ENCODE measurements around the gene ENPP6. TPM values are rescaled to one million over a fixed set of nuclear protein-coding genes. Genes with fewer than 3 reads are reported as not detected.

ENPP6 gene
- total and polyA plus RNA-seq, 7 experiments from 2014 or later: 3.1 TPM; not detected in 6

DNA sequence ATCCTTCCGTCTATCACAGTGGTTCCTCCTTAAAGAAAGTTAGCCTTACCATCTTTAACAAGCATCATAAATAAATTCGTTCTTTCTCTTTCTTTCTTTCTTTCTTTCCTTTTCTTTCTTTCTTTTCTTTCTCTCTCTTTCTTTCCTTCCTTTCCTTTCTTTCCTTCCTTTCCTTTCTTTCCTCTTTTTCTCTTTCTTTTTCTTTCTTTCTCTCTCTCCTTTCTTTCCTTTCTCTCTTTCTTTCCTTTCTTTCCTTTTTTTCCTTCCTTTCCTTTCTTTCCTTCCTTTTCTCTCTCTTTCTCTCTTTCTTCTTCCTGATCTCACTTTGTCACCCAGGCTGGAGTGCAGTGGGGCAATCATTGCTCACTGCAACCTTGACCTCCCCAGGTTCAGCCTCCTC, 60.4 kb downstream of the ENPP6 start:
- Histone ChIP-seq H3K27me3 (ENCODE audit: control insufficient read depth in 2 of 2, insufficient read depth in 2 of 2, low read length in 2 of 2) (peaks cover 0 to 6% of the 10 kb centered on the region in 2 donors), H3K4me3 (ENCODE audit: low read length) (no peak overlapping the region), H3K4me1 (ENCODE audit: control insufficient read depth in 2 of 2, insufficient read depth in 2 of 2, low read length in 2 of 2) (no peaks in the 10 kb centered on the region), H3K36me3 (ENCODE audit: control insufficient read depth in 2 of 3, insufficient read depth in 3 of 3, low read length in 3 of 3) (no peaks in the 10 kb centered on the region), H3K27ac (ENCODE audit: low read depth, low read length) (no peak overlapping the region), H3K9me3 (ENCODE audit: control insufficient read depth in 2 of 3, low read length in 3 of 3) (no peaks in the 10 kb centered on the region)
- CTCF ChIA-PET: no interaction called here
- ATAC-seq (no peak), DNase-seq (no peak)
- Mint-ChIP-seq H3K9me3 (peaks cover 0 to 2% (median 0%) of the 10 kb centered on the region in 11 donors), H3K4me3 (no peak overlapping the region), H3K36me3 (no peaks in the 10 kb centered on the region), H3K27ac (no peak overlapping the region), H3K27me3 (peaks cover 32 to 54% (median 40%) of the 10 kb centered on the region in 5 donors), H3K4me1 (no peaks in the 10 kb centered on the region)
- POLR2A ChIA-PET: no interaction called here
- intact Hi-C loops (cut with micrococcal nuclease): no loop called here

DNA sequence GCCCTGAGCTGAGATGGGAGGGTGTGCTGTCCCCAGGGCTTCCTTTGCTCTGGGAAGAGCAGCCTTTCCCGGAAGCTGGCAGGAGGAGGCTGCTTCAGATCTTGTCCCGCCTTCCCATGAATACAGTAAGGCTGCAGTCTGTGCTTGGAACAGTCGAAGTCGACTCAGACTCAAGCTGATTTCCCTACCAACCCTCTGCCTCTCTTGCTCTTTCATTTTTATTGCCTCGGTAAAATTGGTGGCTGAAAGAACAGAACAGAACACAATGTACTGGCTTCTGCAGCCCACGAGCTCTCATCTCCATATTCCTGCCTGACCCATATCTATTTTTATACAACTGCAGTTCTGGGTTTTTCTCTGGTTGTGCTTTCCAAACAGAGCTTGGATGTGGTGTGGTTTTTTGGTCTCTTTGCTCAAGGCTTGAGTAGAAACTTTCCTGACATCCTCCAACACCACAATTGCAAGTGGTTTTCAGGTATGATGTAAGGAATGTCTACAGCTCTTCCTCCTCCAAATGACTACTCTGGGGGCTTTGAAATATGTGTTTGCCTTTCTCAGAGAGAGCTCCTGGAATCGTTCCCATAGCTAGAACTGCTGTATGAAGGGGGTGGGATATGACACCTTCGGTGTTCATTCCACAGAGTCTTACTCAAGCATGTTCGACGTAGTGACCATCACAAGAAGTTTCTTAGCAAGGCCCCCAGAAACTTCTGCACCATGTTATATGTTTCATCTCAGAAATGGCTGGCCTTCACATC, 61.3 kb downstream of the ENPP6 start:
- H3K4me1 ChIP-seq (ENCODE audit: control insufficient read depth in 2 of 2, insufficient read depth in 2 of 2, low read length in 2 of 2): no peaks in the 10 kb centered on the region
- DNase-seq (no peak), ATAC-seq (no peak)
- Mint-ChIP-seq H3K4me1 (no peaks in the 10 kb centered on the region), H3K4me3 (no peak overlapping the region), H3K36me3 (peaks cover 0 to 2% (median 0%) of the 10 kb centered on the region in 5 donors), H3K27me3 (peaks cover 26 to 46% (median 34%) of the 10 kb centered on the region in 5 donors), H3K27ac (no peak overlapping the region), H3K9me3 (peaks cover 0 to 2% (median 0%) of the 10 kb centered on the region in 11 donors)
- no peak overlapping the region for H3K4me3 ChIP-seq (ENCODE audit: low read length)
- H3K36me3 ChIP-seq (ENCODE audit: control insufficient read depth in 2 of 3, insufficient read depth in 3 of 3, low read length in 3 of 3): no peaks in the 10 kb centered on the region
- peaks cover 0 to 6% of the 10 kb centered on the region in 2 donors for H3K27me3 ChIP-seq (ENCODE audit: control insufficient read depth in 2 of 2, insufficient read depth in 2 of 2, low read length in 2 of 2)
- ChIA-PET POLR2A (no interaction called here), CTCF (no interaction called here)
- intact Hi-C loops (cut with micrococcal nuclease): no loop called here
- no peak overlapping the region for H3K27ac ChIP-seq (ENCODE audit: low read depth, low read length)
- no peaks in the 10 kb centered on the region for H3K9me3 ChIP-seq (ENCODE audit: control insufficient read depth in 2 of 3, low read length in 3 of 3)

DNA sequence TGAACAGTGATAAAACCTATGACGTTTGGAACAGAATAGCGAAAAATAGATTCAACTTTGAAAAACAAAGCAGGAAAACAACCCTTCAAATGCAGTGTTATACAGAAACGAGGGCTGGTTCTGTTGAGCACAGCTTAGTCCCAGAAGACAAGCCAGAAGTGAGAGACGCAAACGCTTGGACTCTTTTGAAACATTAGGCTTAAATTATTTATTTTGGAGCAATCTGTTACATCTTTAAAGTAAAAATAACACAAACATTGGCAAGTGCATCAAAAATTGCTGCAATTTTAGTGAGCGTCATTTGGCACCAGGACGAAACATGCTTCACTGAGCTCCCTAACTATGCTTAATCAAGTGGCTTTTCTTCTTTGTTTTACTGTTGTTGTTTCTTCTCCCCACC, 63.5 kb downstream of the ENPP6 start:
- ChIA-PET POLR2A (no interaction called here), CTCF (no interaction called here)
- Mint-ChIP-seq H3K4me3 (no peak overlapping the region), H3K4me1 (peaks cover 0 to 4% (median 0%) of the 10 kb centered on the region in 7 donors), H3K9me3 (peaks cover 0 to 2% (median 0%) of the 10 kb centered on the region in 11 donors), H3K36me3 (peaks cover 0 to 2% (median 0%) of the 10 kb centered on the region in 5 donors), H3K27ac (no peak overlapping the region), H3K27me3 (peaks cover 10 to 30% (median 19%) of the 10 kb centered on the region in 5 donors)
- no peaks in the 10 kb centered on the region for H3K27me3 ChIP-seq (ENCODE audit: control insufficient read depth in 2 of 2, insufficient read depth in 2 of 2, low read length in 2 of 2)
- intact Hi-C loops (cut with micrococcal nuclease): no loop called here
- DNase-seq (no peak), ATAC-seq (no peak)
- H3K36me3 ChIP-seq (ENCODE audit: control insufficient read depth in 2 of 3, insufficient read depth in 3 of 3, low read length in 3 of 3): no peaks in the 10 kb centered on the region
- H3K27ac ChIP-seq (ENCODE audit: low read depth, low read length): no peak overlapping the region
- no peaks in the 10 kb centered on the region for H3K9me3 ChIP-seq (ENCODE audit: control insufficient read depth in 2 of 3, low read length in 3 of 3)
- no peak overlapping the region for H3K4me3 ChIP-seq (ENCODE audit: low read length)
- H3K4me1 ChIP-seq (ENCODE audit: control insufficient read depth in 2 of 2, insufficient read depth in 2 of 2, low read length in 2 of 2): no peaks in the 10 kb centered on the region

DNA sequence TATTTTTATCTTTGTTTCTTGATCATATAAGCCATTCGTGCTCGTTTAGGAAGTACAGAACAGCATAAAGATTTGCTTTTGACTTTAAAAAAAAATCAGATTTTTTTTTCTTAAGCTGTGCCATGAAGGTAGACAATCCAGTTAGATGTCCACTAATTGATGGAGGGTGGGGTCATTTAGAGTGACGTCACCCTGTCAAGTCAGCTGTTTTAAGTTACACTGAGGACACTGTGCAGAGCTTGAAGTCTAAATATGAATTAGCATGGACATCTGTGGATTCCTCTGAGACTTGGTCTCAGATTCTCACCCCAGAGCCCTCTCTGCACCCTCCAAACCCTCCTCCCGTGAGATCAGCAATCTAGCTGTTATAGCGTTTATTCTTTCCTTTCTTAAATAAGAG, 63.9 kb downstream of the ENPP6 start:
- intact Hi-C loops (cut with micrococcal nuclease): no loop called here
- Mint-ChIP-seq H3K9me3 (peaks cover 0 to 2% (median 0%) of the 10 kb centered on the region in 11 donors), H3K36me3 (peaks cover 0 to 2% (median 0%) of the 10 kb centered on the region in 5 donors), H3K4me1 (peaks cover 0 to 6% (median 0%) of the 10 kb centered on the region in 7 donors), H3K4me3 (no peak overlapping the region), H3K27me3 (peaks cover 6 to 26% (median 15%) of the 10 kb centered on the region in 5 donors), H3K27ac (no peak overlapping the region)
- Histone ChIP-seq H3K4me1 (ENCODE audit: control insufficient read depth in 2 of 2, insufficient read depth in 2 of 2, low read length in 2 of 2) (no peaks in the 10 kb centered on the region), H3K36me3 (ENCODE audit: control insufficient read depth in 2 of 3, insufficient read depth in 3 of 3, low read length in 3 of 3) (no peaks in the 10 kb centered on the region), H3K9me3 (ENCODE audit: control insufficient read depth in 2 of 3, low read length in 3 of 3) (no peaks in the 10 kb centered on the region), H3K27ac (ENCODE audit: low read depth, low read length) (no peak overlapping the region), H3K27me3 (ENCODE audit: control insufficient read depth in 2 of 2, insufficient read depth in 2 of 2, low read length in 2 of 2) (no peaks in the 10 kb centered on the region), H3K4me3 (ENCODE audit: low read length) (no peak overlapping the region)
- POLR2A ChIA-PET: no interaction called here
- DNase-seq: no peak
- no peak for ATAC-seq
- CTCF ChIA-PET: no interaction called here

GRCh38 chr4:184151988-184152485, 65.6 kb downstream of the ENPP6 start:
- H3K4me1 Mint-ChIP-seq: peaks cover 0 to 21% (median 0%) of the 10 kb centered on the region in 7 donors
- H3K4me3 ChIP-seq (ENCODE audit: low read length): no peak overlapping the region
- H3K36me3 Mint-ChIP-seq: peaks cover 0 to 2% (median 0%) of the 10 kb centered on the region in 5 donors
- ChIA-PET CTCF (no interaction called here), POLR2A (no interaction called here)
- H3K4me3 Mint-ChIP-seq: no peak overlapping the region
- no peak for ATAC-seq
- no peak for DNase-seq
- H3K27me3 Mint-ChIP-seq: peaks cover 0 to 14% (median 7%) of the 10 kb centered on the region in 5 donors
- intact Hi-C loops (cut with micrococcal nuclease): no loop called here
- no peaks in the 10 kb centered on the region for H3K36me3 ChIP-seq (ENCODE audit: control insufficient read depth in 2 of 3, insufficient read depth in 3 of 3, low read length in 3 of 3)
- H3K27ac ChIP-seq (ENCODE audit: low read depth, low read length): no peak overlapping the region
- no peaks in the 10 kb centered on the region for H3K9me3 ChIP-seq (ENCODE audit: control insufficient read depth in 2 of 3, low read length in 3 of 3)
- H3K4me1 ChIP-seq (ENCODE audit: control insufficient read depth in 2 of 2, insufficient read depth in 2 of 2, low read length in 2 of 2): no peaks in the 10 kb centered on the region
- peaks cover 0 to 2% (median 0%) of the 10 kb centered on the region in 11 donors for H3K9me3 Mint-ChIP-seq
- no peaks in the 10 kb centered on the region for H3K27me3 ChIP-seq (ENCODE audit: control insufficient read depth in 2 of 2, insufficient read depth in 2 of 2, low read length in 2 of 2)
- no peak overlapping the region for H3K27ac Mint-ChIP-seq

DNA sequence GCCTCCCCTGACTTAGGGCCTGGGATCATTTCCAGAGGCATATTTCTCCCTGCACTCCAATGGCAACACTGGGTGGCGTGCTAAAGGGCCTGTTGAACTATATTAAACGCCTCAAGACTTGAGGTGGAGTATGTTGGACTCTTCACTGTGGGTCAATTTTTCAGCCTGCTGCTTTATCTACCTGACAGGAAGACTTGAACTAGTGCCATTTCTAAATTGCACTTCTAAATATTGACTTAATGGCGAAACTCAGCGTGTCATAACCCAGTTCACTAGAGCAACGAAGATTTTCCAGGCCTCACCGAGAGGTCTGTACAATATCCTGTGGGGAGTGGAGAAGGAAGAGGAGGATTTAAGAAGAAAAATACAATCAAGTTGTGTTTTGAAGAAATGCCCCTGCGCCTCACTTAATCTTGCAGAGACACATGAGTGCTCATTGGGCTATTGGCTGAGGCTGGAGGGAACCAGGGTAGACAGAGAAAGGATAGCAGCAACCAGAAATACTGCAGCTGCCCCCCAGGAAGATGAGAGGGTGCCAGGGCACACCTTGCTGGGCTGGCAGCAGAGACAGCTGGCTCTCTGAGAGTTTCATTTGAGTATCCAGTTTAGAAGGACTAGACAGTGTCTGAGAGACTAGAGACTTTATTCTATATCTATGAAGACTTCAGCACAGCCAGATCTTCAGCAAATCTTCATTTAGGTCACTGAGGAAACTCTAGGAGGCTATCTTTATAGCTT, 67.4 kb downstream of the ENPP6 start:
- intact Hi-C loops (cut with micrococcal nuclease): no loop called here
- no peak overlapping the region for H3K27ac Mint-ChIP-seq
- CTCF ChIA-PET: no interaction called here
- H3K4me1 Mint-ChIP-seq: peaks cover 0 to 23% (median 0%) of the 10 kb centered on the region in 7 donors
- ATAC-seq (no peak), DNase-seq (no peak)
- peaks cover 0 to 2% (median 0%) of the 10 kb centered on the region in 5 donors for H3K36me3 Mint-ChIP-seq
- no peaks in the 10 kb centered on the region for H3K36me3 ChIP-seq (ENCODE audit: control insufficient read depth in 2 of 3, insufficient read depth in 3 of 3, low read length in 3 of 3)
- no peak overlapping the region for H3K27ac ChIP-seq (ENCODE audit: low read depth, low read length)
- no peaks in the 10 kb centered on the region for H3K9me3 ChIP-seq (ENCODE audit: control insufficient read depth in 2 of 3, low read length in 3 of 3)
- H3K4me1 ChIP-seq (ENCODE audit: control insufficient read depth in 2 of 2, insufficient read depth in 2 of 2, low read length in 2 of 2): no peaks in the 10 kb centered on the region
- H3K9me3 Mint-ChIP-seq: peaks cover 0 to 1% (median 0%) of the 10 kb centered on the region in 11 donors
- POLR2A ChIA-PET: no interaction called here
- H3K27me3 Mint-ChIP-seq: peaks cover under 1 to 16% (median 5%) of the 10 kb centered on the region in 5 donors
- no peak overlapping the region for H3K4me3 ChIP-seq (ENCODE audit: low read length)
- H3K27me3 ChIP-seq (ENCODE audit: control insufficient read depth in 2 of 2, insufficient read depth in 2 of 2, low read length in 2 of 2): no peaks in the 10 kb centered on the region
- no peak overlapping the region for H3K4me3 Mint-ChIP-seq
